T-cell (primary cell): ENCODE data around the gene CCDC30. TPM values are rescaled to one million over a fixed set of nuclear protein-coding genes. Genes with fewer than 3 reads are reported as not detected.

ENCODE experiments used
- ATAC-seq, 4 experiments: fragments of 200-7000 bp in 3 of 4; fragments of 150-1000 bp in 1 of 4; cut with Tn5 transposase; replicated peaks in 1 of 4; 1 replicate in 3 of 4; 2 replicates in 1 of 4; pipeline ENCODE4 v1.10.0; 2021; ENCODE audit warnings: moderate library complexity in 3 of 4, mild to moderate bottlenecking in 2 of 4, moderate number of reproducible peaks in 1 of 4
- CTCF ChIA-PET, 2 donors: fragments of 300-600 bp; sonication (Branson Sonifier 250); formaldehyde crosslinking; loops; one replicate each; lab custom pipeline; 2022; ENCODE audit warnings: antibody characterized with exemption in 2 of 2; lab: Charles Lee
- POLR2A ChIA-PET, 2 donors: fragments of 300-600 bp; sonication (Branson Sonifier 250); formaldehyde crosslinking; loops; one replicate each; lab custom pipeline; 2022; ENCODE audit warnings: antibody characterized with exemption in 2 of 2; lab: Charles Lee
- DNase-seq, 35 experiments: peaks; one replicate each; pipeline versions ENCODE4 v3.0.0 to v3.0.0-alpha.2; 2013 to 2023
- H3K27ac ChIP-seq: one replicate; pipeline ENCODE4 v1.5.1; 2013; ENCODE audit warnings: low read length
- H3K27me3 ChIP-seq, 2 experiments: replicated peaks in 1 of 2; 1 replicate in 1 of 2; 2 replicates in 1 of 2; pipeline versions ENCODE4 v1.6.1 to v1.7.0; 2013; ENCODE audit warnings: low read length in 1 of 2, mixed read lengths in 1 of 2; ENCODE audit not compliant: control insufficient read depth in 2 of 2, insufficient read depth in 2 of 2; ENCODE audit errors: extremely low read depth in 1 of 2
- H3K36me3 ChIP-seq, 2 donors: 1 replicate in 1 of 2; 2 replicates in 1 of 2; pipeline versions ENCODE4 v1.6.1 to v1.7.0; 2013; ENCODE audit warnings: low read length in 1 of 2; ENCODE audit not compliant: control insufficient read depth in 2 of 2, insufficient read depth in 1 of 2; ENCODE audit errors: extremely low read depth in 1 of 2
- H3K4me1 ChIP-seq, 2 experiments: 1 replicate in 1 of 2; 2 replicates in 1 of 2; pipeline versions ENCODE4 v1.6.1 to v1.7.0; 2013; ENCODE audit warnings: low read length in 2 of 2, mixed read lengths in 1 of 2; ENCODE audit not compliant: insufficient read depth in 2 of 2, control insufficient read depth in 1 of 2; ENCODE audit errors: extremely low read depth in 1 of 2
- H3K4me3 ChIP-seq, 2 donors: 1 replicate in 1 of 2; 2 replicates in 1 of 2; pipeline versions ENCODE4 v1.5.1 to v1.7.0; 2013; ENCODE audit warnings: mild to moderate bottlenecking in 2 of 2, low read length in 1 of 2, moderate library complexity in 1 of 2; ENCODE audit not compliant: control insufficient read depth in 1 of 2; ENCODE audit errors: extremely low read depth in 1 of 2
- H3K9me3 ChIP-seq: 2 replicates; pipeline ENCODE4 v1.7.0; 2013
- H3K27ac Mint-ChIP-seq, 2 donors: one replicate each; pipeline ENCODE4 v1.8.0; 2020 to 2021; ENCODE audit warnings: mild to moderate bottlenecking in 2 of 2, mixed read lengths in 2 of 2
- H3K27me3 Mint-ChIP-seq, 2 donors: one replicate each; pipeline ENCODE4 v1.8.0; 2021 to 2022; ENCODE audit warnings: mixed read lengths in 2 of 2
- H3K36me3 Mint-ChIP-seq: one replicate; pipeline ENCODE4 v1.8.0; 2021; ENCODE audit warnings: mixed read lengths
- H3K4me1 Mint-ChIP-seq, 3 donors: one replicate each; pipeline ENCODE4 v1.8.0; 2020 to 2022; ENCODE audit warnings: mixed read lengths in 3 of 3, mild to moderate bottlenecking in 1 of 3
- H3K4me3 Mint-ChIP-seq, 3 donors: one replicate each; pipeline ENCODE4 v1.8.0; 2020 to 2022; ENCODE audit warnings: mild to moderate bottlenecking in 3 of 3, mixed read lengths in 3 of 3, moderate library complexity in 3 of 3
- H3K9me3 Mint-ChIP-seq, 3 donors: one replicate each; pipeline ENCODE4 v1.8.0; 2020 to 2022; ENCODE audit warnings: mixed read lengths in 3 of 3
- WGBS: methylation state at CpG from one replicate; pipeline ENCODE4 v1.1.5; 2013; ENCODE audit warnings: missing lambda C conversion rate; ENCODE audit not compliant: insufficient coverage; 5-methylcytosine and 5-hydroxymethylcytosine counted together
- total RNA-seq, 35 experiments: library from RNA in 6 of 35; stranded (reverse) in 6 of 35; fragments of 120-200 nt in 1 of 35; gene quantifications; one replicate each; pipeline versions ENCODE4 v1.2.1 to v1.2.4 and lab custom pipeline; 2013 to 2026

Gene CCDC30
- total RNA-seq, 5 donors from 2014 or later (not counting 1 experiment from before 2014, with no cell fraction given) = 3.3 to 6.3 (median 4.3) TPM

- peak within 1 kb of the TSS; percentile 95 for H3K27ac ChIP-seq
- H3K36me3 ChIP-seq = peaks cover 0 to 32% of the 10 kb centered on the region in 2 donors
- ChIA-PET CTCF (no interaction called here), POLR2A (no interaction called here)
- Mint-ChIP-seq H3K4me3 (peak within 1 kb of the TSS; percentile 92 to 98 (median 94)), H3K27ac (peak within 1 kb of the TSS; percentile 97 to 98), H3K36me3 (peaks cover 36% of the 10 kb centered on the region), H3K27me3 (no peaks in the 10 kb centered on the region), H3K4me1 (peaks cover 41 to 48% (median 45%) of the 10 kb centered on the region in 3 donors), H3K9me3 (no peaks in the 10 kb centered on the region)
- DNase-seq = peak; percentile 77 to 97 (median 91)
- H3K9me3 ChIP-seq = no peaks in the 10 kb centered on the region
- peak; percentile 91 to 96 (median 93) for ATAC-seq
- H3K4me3 ChIP-seq = peak within 1 kb of the TSS; percentile 85 to 100
- under 1% methylated on average over 58 of the region's 66 CpGs for WGBS
- peaks cover 13 to 23% of the 10 kb centered on the region in 2 experiments for H3K4me1 ChIP-seq
- no peaks in the 10 kb centered on the region for H3K27me3 ChIP-seq
Measured at GRCh38 chr1:42456010-42456753, 6.9 kb upstream of the CCDC30 start, which contains the start of the genes PPCS and ZMYND12. Gene PPCS (plus strand): TSS chr1:42456543. CDS start chr1:42456566, 23 bp downstream. Gene ZMYND12 (minus strand): TSS chr1:42456022. CDS start chr1:42455997, 25 bp downstream.

DNA sequence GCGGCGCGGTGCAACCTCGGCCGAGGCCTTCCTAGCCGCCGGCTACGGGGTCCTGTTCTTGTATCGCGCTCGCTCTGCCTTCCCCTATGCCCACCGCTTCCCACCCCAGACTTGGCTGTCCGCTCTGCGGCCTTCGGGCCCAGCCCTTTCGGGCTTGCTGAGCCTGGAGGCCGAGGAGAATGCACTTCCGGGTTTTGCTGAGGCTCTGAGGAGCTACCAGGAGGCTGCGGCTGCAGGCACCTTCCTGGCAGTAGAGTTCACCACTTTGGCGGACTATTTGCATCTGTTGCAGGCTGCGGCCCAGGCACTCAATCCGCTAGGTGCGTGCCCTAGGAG, 6.4 kb upstream of the CCDC30 start:
- peak overlapping the region; percentile 97 to 98 for H3K27ac Mint-ChIP-seq
- POLR2A ChIA-PET = no interaction called here
- under 1% methylated on average over 23 of the region's 23 CpGs for WGBS

GRCh38 chr1:42461196-42461595, 1.9 kb upstream of the CCDC30 start:
- Mint-ChIP-seq H3K27ac (no peak overlapping the region), H3K4me3 (no peak overlapping the region), H3K36me3 (peaks cover 41% of the 10 kb centered on the region), H3K4me1 (peaks cover 52 to 64% (median 59%) of the 10 kb centered on the region in 3 donors), H3K9me3 (no peaks in the 10 kb centered on the region), H3K27me3 (no peaks in the 10 kb centered on the region)
- no peaks in the 10 kb centered on the region for H3K9me3 ChIP-seq
- ATAC-seq (no peak), DNase-seq (no peak)
- no peaks in the 10 kb centered on the region for H3K27me3 ChIP-seq
- H3K27ac ChIP-seq = no peak overlapping the region
- H3K4me3 ChIP-seq = no peak overlapping the region
- POLR2A ChIA-PET = no interaction called here
- H3K36me3 ChIP-seq = peaks cover 0 to 35% of the 10 kb centered on the region in 2 donors
- peaks cover 16 to 22% of the 10 kb centered on the region in 2 experiments for H3K4me1 ChIP-seq
- no CpG with 5 or more reads among the region's 2 CpGs for WGBS
- CTCF ChIA-PET = no interaction called here

More for the DNA sequence above, 6.4 kb upstream of the CCDC30 start:
- no peaks in the 10 kb centered on the region for H3K9me3 ChIP-seq
- Mint-ChIP-seq H3K9me3 (no peaks in the 10 kb centered on the region), H3K36me3 (peaks cover 36% of the 10 kb centered on the region), H3K4me3 (peak overlapping the region; percentile 92 to 98 (median 94)), H3K4me1 (peaks cover 42 to 49% (median 46%) of the 10 kb centered on the region in 3 donors), H3K27me3 (no peaks in the 10 kb centered on the region)
- H3K4me3 ChIP-seq = peak overlapping the region; percentile 85 to 100
- peaks cover 0 to 35% of the 10 kb centered on the region in 2 donors for H3K36me3 ChIP-seq
- H3K4me1 ChIP-seq = peaks cover 13 to 23% of the 10 kb centered on the region in 2 experiments
- peak overlapping the region; percentile 95 for H3K27ac ChIP-seq
- H3K27me3 ChIP-seq = no peaks in the 10 kb centered on the region
- peak in 33 of 35 experiments; percentile 32 to 78 (median 53) for DNase-seq
- ATAC-seq = peak; percentile 54 to 71 (median 70)
- CTCF ChIA-PET = no interaction called here

GRCh38 chr1:42463921-42464320, 835 bp downstream of the CCDC30 start:
- H3K27ac Mint-ChIP-seq = peak overlapping the region in 1 of 2 donors; percentile 37
- ChIA-PET POLR2A (interaction anchor here in 1 of 2 donors (1.0 kb wide), 1 partner anchor 219 kb away, joined by 3 read pairs; the partner anchor contains the start of gene YBX1), CTCF (interaction anchor here in 1 of 2 donors (1.0 kb wide), 1 partner anchor 130 kb away, joined by 3 read pairs; no protein-coding TSS in a partner anchor)
- H3K4me3 ChIP-seq = no peak overlapping the region
- H3K27me3 ChIP-seq = no peaks in the 10 kb centered on the region
- peak overlapping the region; percentile 75 for H3K27ac ChIP-seq
- no peaks in the 10 kb centered on the region for H3K9me3 ChIP-seq
- no peak for ATAC-seq
- no peaks in the 10 kb centered on the region for H3K9me3 Mint-ChIP-seq
- peak overlapping the region; percentile 82 to 87 (median 85) for H3K4me3 Mint-ChIP-seq
- H3K36me3 ChIP-seq = peaks cover 0 to 23% of the 10 kb centered on the region in 2 donors
- H3K36me3 Mint-ChIP-seq = peaks cover 36% of the 10 kb centered on the region
- H3K27me3 Mint-ChIP-seq = peaks cover 0 to 5% of the 10 kb centered on the region in 2 donors
- no peak for DNase-seq
- H3K4me1 ChIP-seq = peaks cover 3 to 11% of the 10 kb centered on the region in 2 experiments
- WGBS = 100% methylated on average over 1 of the region's 3 CpGs
- peaks cover 35 to 41% (median 39%) of the 10 kb centered on the region in 3 donors for H3K4me1 Mint-ChIP-seq

DNA sequence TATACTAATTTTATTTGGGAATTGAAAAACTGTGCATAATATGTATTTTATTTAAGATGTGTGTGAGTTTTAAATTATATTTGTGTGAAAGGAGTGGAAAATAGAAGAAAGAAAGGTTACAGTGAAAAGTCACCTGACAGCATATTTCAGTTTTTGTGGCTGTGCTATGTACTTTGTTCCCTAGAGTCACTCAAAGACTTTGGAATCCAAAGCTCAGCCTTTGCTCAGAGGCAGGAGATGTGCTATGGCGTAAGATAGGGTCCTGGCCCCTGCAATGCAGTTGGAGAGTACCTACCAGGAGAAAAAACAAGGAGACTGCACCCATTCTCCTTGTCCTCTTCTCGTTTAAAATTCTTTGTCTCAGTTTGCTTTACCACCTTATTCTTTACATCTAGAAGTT, 2.9 kb downstream of the CCDC30 start:
- no peak for ATAC-seq
- no peaks in the 10 kb centered on the region for H3K9me3 ChIP-seq
- no peak overlapping the region for H3K27ac ChIP-seq
- H3K27me3 Mint-ChIP-seq = peaks cover 0 to 5% of the 10 kb centered on the region in 2 donors
- H3K27me3 ChIP-seq = no peaks in the 10 kb centered on the region
- no peaks in the 10 kb centered on the region for H3K9me3 Mint-ChIP-seq
- H3K36me3 Mint-ChIP-seq = peaks cover 24% of the 10 kb centered on the region
- ChIA-PET CTCF (no interaction called here), POLR2A (no interaction called here)
- H3K36me3 ChIP-seq = peaks cover 0 to 4% of the 10 kb centered on the region in 2 donors
- H3K27ac Mint-ChIP-seq = no peak overlapping the region
- no peak for DNase-seq
- peaks cover 3 to 11% of the 10 kb centered on the region in 2 experiments for H3K4me1 ChIP-seq
- peaks cover 23 to 24% (median 24%) of the 10 kb centered on the region in 3 donors for H3K4me1 Mint-ChIP-seq
- WGBS = 100% methylated on average over 1 of the region's 2 CpGs
- no peak overlapping the region for H3K4me3 ChIP-seq
- H3K4me3 Mint-ChIP-seq = no peak overlapping the region

DNA sequence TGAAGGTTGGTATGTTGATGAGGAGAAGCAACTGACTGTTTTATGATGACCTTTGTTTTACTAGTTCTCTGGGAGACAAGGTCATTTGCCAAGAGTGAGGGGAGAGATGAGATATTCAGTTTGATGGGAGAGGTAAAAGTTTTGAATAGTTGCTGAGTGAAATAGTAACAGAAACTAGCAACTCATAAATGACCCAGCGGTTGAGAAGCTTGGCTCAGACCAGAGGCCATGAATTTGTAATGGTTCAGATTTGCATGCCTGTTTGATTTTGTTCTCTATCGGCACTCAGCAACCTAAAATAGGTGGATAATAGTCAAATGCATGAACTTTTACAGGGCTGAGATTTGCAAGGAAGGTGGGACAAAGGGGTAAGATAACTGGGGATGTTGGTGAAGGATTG, 6.6 kb downstream of the CCDC30 start:
- WGBS = 68% methylated on average over 2 of the region's 2 CpGs
- ATAC-seq (no peak), DNase-seq (no peak)
- CTCF ChIA-PET = interaction anchor here in 1 of 2 donors (0.6 kb wide), 1 partner anchor 60 kb away, joined by 4 read pairs; no protein-coding TSS in a partner anchor
- Histone ChIP-seq H3K36me3 (no peaks in the 10 kb centered on the region), H3K9me3 (no peaks in the 10 kb centered on the region), H3K4me1 (no peaks in the 10 kb centered on the region), H3K4me3 (no peak overlapping the region), H3K27ac (no peak overlapping the region), H3K27me3 (no peaks in the 10 kb centered on the region)
- H3K27ac Mint-ChIP-seq = no peak overlapping the region
- POLR2A ChIA-PET = no interaction called here
- no peak overlapping the region for H3K4me3 Mint-ChIP-seq
- peaks cover 27% of the 10 kb centered on the region for H3K36me3 Mint-ChIP-seq
- H3K9me3 Mint-ChIP-seq = no peaks in the 10 kb centered on the region
- peaks cover 0 to 5% of the 10 kb centered on the region in 2 donors for H3K27me3 Mint-ChIP-seq
- no peaks in the 10 kb centered on the region for H3K4me1 Mint-ChIP-seq
